Glomerular endothelial cell (primary cell): ENCODE measurements around the gene MATCAP1. TPM values are rescaled to one million over a fixed set of nuclear protein-coding genes. Genes with fewer than 3 reads are reported as not detected.

ENCODE experiments used
- DNase-seq: peaks from one replicate; pipeline ENCODE4 v3.0.0-alpha.2; 2011; ENCODE audit warnings: low read depth, low spot score; ENCODE audit errors: extremely low read depth
- total RNA-seq: library from RNA; depleted of rRNA; stranded (reverse); fragments of >200 nt; gene quantifications from 2 replicates; pipeline ENCODE4 v1.2.3, GENCODE V29; 2015

MATCAP1 gene
- total RNA-seq, 1 donor from 2014 or later, result 25.3 TPM

GRCh38 chr16:67174706-67175231, 9.0 kb downstream of the MATCAP1 start:
- DNase-seq, result no peak

- no peak for DNase-seq
Measured at GRCh38 chr16:67173808-67174705, 9.7 kb downstream of the MATCAP1 start.

GRCh38 chr16:67173323-67173722, 10.4 kb downstream of the MATCAP1 start:
- DNase-seq, result no peak

- DNase-seq, result no peak
Measured at GRCh38 chr16:67170949-67171649, 12.7 kb downstream of the MATCAP1 start.

- DNase-seq, result no peak
Measured at GRCh38 chr16:67170168-67170948, 13.4 kb downstream of the MATCAP1 start, which contains the start of gene NOL3. Gene NOL3 (plus strand): TSS chr16:67170538.

GRCh38 chr16:67169642-67170167, 14.1 kb downstream of the MATCAP1 start:
- no peak for DNase-seq

- DNase-seq, result no peak
Measured at GRCh38 chr16:67169011-67169451, 14.7 kb downstream of the MATCAP1 start.

GRCh38 chr16:67167588-67167987, 16.2 kb downstream of the MATCAP1 start:
- DNase-seq, result no peak

- no peak for DNase-seq
Measured at GRCh38 chr16:67166598-67167168, 17.1 kb downstream of the MATCAP1 start.

GRCh38 chr16:67166110-67166547, 17.6 kb downstream of the MATCAP1 start:
- no peak for DNase-seq

- DNase-seq, result no peak
Measured at GRCh38 chr16:67165121-67166078, 18.4 kb downstream of the MATCAP1 start.

- DNase-seq, result no peak
Measured at GRCh38 chr16:67164599-67165061, 19.1 kb downstream of the MATCAP1 start, which contains the start of gene HSF4. Gene HSF4 (plus strand): TSS chr16:67164745. CDS start chr16:67164812, 67 bp downstream.

- DNase-seq, result no peak
Measured at GRCh38 chr16:67163999-67164558, 19.7 kb downstream of the MATCAP1 start.

GRCh38 chr16:67163164-67163998, 20.4 kb downstream of the MATCAP1 start:
- no peak for DNase-seq

GRCh38 chr16:67162506-67163163, 21.1 kb downstream of the MATCAP1 start:
- no peak for DNase-seq

- no peak for DNase-seq
Measured at GRCh38 chr16:67161595-67162058, 22.1 kb downstream of the MATCAP1 start.
